GM12875 (cell line): Measurements from ENCODE around the gene SERPINH1.

ENCODE experiments used
- H3K4me3 ChIP-seq: one replicate; pipeline ENCODE4 v1.5.1; 2011; ENCODE audit warnings: low read depth, low read length, control low read depth
- TF ChIP-seq, protein P1 (sequence below): IDR thresholded peaks from 2 replicates; pipeline ENCODE4 v1.5.1; 2011; ENCODE audit warnings: low read depth, mild to moderate bottlenecking, control low read depth, inconsistent platforms, low read length, moderate library complexity, borderline replicate concordance; ENCODE audit not compliant: insufficient read depth

SERPINH1 gene

DNA sequence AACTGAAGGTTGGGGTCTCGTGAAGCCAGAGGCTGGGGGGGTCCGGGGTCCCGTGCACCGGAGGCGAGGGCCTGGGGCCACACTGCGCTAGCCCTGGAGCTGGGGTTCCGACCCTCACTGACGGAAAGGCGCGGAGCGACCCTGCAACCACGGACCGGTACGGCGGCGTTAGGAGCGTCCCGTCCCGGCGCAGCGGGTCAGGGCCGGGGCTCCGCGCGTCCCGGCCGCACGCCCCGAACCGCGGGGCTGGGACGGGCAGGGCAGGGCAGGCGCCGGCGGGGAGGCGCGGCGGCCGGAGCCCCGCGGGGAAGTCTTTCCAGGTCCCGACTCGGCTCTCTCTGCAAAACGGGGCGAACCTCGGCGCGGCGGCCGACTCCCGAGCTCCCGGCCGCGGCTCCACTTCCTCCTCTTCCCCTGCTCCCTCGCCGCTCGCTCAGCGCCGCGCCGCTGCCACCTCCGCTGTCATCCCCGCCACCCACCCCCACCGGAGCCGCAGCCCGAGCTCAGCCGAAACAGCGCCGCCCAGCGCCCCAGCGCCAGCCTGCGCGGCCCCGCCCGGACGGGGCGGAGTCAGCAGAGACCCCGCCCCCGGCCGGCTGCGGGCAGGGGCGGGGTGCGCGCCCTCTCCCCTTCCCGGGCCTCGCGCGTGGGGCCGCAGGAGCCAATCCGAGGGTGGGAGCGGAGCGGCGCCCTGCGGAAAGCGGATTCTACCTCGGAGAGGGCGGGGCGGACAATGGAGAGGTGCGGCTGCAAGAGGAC is 36.4 kb upstream of the SERPINH1 start, which contains the start of gene GDPD5:
Gene GDPD5, minus strand, starts transcription at position 509 of the 759 bp plus-strand sequence. CDS start 48,206 bp downstream, outside the sequence.
- H3K4me3 ChIP-seq, result peak within 1 kb of the TSS; percentile 80
- TF ChIP-seq, protein P1, sequence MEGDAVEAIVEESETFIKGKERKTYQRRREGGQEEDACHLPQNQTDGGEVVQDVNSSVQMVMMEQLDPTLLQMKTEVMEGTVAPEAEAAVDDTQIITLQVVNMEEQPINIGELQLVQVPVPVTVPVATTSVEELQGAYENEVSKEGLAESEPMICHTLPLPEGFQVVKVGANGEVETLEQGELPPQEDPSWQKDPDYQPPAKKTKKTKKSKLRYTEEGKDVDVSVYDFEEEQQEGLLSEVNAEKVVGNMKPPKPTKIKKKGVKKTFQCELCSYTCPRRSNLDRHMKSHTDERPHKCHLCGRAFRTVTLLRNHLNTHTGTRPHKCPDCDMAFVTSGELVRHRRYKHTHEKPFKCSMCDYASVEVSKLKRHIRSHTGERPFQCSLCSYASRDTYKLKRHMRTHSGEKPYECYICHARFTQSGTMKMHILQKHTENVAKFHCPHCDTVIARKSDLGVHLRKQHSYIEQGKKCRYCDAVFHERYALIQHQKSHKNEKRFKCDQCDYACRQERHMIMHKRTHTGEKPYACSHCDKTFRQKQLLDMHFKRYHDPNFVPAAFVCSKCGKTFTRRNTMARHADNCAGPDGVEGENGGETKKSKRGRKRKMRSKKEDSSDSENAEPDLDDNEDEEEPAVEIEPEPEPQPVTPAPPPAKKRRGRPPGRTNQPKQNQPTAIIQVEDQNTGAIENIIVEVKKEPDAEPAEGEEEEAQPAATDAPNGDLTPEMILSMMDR, result peak; percentile 74; the same call in 1 of the 2 replicates

DNA sequence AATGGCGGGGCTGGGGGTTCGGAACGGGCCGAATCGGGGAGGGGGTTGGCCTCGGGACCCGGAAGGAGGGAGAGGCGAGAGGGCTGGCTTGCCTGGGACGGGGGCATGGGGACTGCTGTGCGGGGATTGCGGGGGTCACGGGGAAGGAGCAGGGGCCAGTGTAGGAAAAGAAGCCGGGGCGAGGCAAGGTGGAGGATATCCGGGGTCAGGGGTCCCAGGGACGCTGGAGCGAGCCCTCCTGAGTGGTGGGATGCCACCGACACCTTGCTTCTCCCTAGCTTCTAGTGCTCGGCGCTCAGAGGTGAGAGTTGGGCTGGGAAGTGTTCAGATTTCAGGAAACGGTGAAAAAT is 35.9 kb upstream of the SERPINH1 start:
- TF ChIP-seq, protein P1, result no peak
- peak overlapping the region; percentile 80 for H3K4me3 ChIP-seq

DNA sequence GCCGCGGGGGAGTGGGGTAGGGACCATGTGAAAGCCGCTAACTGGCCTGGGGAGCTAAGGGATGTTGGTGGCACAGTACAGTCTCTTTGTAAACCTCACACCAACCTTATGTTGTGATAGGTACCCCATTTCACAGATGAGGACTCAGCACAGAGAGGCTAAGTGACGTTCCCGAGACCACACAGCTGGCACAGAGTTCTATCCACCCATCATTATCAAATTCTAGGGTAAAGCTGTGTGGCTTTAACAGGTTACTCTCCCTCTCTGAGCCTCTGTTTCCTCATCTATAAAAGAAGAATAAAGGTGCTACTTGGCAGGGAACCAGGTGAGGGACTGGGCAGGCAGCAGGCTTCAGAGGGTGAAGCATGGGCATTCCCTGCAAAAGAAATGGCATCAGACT is 34.9 kb upstream of the SERPINH1 start:
- TF ChIP-seq, protein P1, result no peak
- no peak overlapping the region for H3K4me3 ChIP-seq

DNA sequence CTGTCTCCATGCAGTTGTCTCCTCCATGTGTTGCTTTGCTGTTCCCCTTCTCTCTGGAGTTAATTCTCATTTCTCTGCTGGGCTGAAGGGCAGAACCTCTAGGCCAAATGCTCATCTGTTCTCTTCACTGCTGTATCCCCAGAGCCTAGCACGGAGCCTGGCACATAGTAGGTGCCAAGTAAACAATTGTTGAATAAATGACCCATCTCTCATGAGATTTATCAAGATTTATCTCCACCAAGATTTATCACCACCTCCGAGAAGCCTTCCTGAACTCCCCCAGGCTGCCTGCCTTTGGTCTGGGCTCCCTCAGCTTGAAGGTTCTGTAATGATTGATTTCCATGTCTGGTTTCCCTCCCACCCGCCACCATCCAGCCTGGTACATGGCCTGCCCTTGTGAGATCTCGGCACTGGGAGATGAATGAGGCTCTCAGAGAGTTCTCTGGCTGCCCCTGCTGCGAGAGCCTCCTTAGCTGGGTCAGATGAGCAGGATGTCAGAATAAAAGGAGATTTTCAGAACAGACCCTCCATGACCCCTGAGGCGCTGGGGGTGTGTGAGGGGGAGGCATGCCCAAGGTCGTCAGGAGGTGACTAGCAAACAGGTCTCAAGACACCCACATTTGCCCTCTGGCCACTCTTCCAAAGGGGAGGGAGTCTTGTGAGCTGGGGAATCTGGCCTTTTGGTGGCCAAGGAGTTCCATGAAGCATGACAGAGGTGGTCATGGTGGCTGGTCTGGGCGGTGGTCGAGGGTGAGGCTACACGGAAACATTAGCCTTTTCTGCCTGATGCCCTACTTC is 33.9 kb upstream of the SERPINH1 start:
- no peak overlapping the region for H3K4me3 ChIP-seq
- TF ChIP-seq, protein P1, result no peak

GRCh38 chr11:75530577-75530976 is 31.5 kb upstream of the SERPINH1 start:
- TF ChIP-seq, protein P1, result no peak
- H3K4me3 ChIP-seq, result no peak overlapping the region

GRCh38 chr11:75531325-75531724 is 30.7 kb upstream of the SERPINH1 start:
- TF ChIP-seq, protein P1, result no peak
- H3K4me3 ChIP-seq, result no peak overlapping the region
